ENCODE data around the gene PPP2R5E. TPM values are rescaled to one million over a fixed set of nuclear protein-coding genes. Genes with fewer than 3 reads are reported as not detected.
"Not testable (repeated sequence)": the region's sequence is repeated elsewhere in the genome, so short reads cannot be mapped to it uniquely, and the experiment has no call there.

The PPP2R5E gene
- polyA plus RNA-seq, 3 donors, result 4.3 to 14.2 (median 8.3) TPM

GRCh38 chr14:63524537-63525155, 18.5 kb downstream of the PPP2R5E start:
- 85 to 89% (median 87%) methylated on average over 12 of the region's 12 CpGs for WGBS, 3 donors
- H3K27ac ChIP-seq (ENCODE audit: low read depth, low read length), result no peak overlapping the region

- no peak overlapping the region for H3K27ac ChIP-seq (ENCODE audit: low read depth, low read length)
Observed at GRCh38 chr14:63523735-63524426, 19.3 kb downstream of the PPP2R5E start.

GRCh38 chr14:63522511-63522910, 20.7 kb downstream of the PPP2R5E start:
- 92 to 97% (median 96%) methylated on average over 23 to 39 of the region's 41 CpGs for WGBS, 3 donors
- not testable (repeated sequence) for H3K27ac ChIP-seq (ENCODE audit: low read depth, low read length)

More at GRCh38 chr14:63523735-63524426, 19.3 kb downstream of the PPP2R5E start:
- 69 to 80% (median 76%) methylated on average over 4 of the region's 4 CpGs for WGBS, 3 donors

DNA sequence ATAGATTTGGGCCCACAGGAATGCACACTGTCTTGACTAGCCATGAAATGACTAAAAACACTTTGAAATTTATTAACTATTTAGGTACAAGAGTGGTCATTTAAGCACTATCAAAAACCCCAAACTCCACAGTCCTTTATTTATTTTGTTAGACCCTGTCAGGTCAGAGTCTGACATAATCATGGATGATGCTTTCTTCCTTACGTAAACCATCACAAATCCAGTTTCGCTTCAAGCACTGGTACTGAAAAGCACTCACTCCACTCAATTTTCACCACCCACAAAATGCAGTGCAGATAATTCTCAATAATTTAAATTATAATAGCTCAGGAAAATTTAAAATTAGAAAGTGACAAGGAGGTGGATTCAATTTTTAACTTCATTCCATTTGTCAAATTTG, 25.8 kb downstream of the PPP2R5E start:
- H3K27ac ChIP-seq (ENCODE audit: low read depth, low read length), result no peak overlapping the region
- 91 to 93% (median 93%) methylated on average over 2 of the region's 2 CpGs for WGBS, 3 donors

DNA sequence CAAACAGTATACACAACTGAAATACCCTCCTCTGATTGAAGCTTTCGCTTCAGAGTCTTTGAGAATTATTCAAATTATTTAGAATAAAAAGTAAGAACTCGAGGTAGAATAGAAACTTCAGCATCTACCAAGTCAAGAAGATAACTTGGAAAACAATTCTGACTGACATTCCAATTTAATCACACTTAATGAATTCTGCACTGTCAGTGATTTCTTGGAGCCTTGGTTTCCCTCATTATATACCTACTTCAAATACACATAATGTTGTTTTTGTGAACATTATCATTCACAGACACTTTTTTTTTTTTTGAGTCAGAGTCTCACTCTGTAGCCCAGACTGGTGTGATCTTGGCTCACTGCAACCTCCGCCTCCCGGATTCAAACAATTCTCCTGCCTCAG, 27.9 kb downstream of the PPP2R5E start:
- no peak overlapping the region for H3K27ac ChIP-seq (ENCODE audit: low read depth, low read length)

DNA sequence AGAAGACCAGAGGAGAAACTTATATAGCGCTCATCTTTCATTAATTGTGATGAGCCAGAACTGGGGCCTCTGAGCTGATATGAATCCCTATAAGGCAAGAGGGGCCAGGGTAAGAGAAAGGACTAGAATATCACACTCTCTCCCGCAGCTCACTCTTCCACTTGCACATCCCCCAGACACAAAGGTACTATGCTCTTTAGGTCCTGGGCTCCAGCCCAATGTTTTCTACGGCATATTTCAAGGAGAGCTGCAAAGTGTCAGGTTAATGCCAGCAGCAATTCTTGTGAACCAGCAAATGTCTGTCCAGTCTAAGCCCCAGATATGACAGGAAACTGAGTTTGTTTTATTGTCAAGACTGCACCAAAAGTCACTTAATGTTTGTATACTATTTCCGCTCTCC, 29.4 kb downstream of the PPP2R5E start:
- 47 to 87% (median 78%) methylated on average over 4 of the region's 4 CpGs for WGBS, 3 donors

More for the DNA sequence above, 27.9 kb downstream of the PPP2R5E start:
- WGBS, 3 donors, result 91 to 95% (median 93%) methylated on average over 4 of the region's 4 CpGs

DNA sequence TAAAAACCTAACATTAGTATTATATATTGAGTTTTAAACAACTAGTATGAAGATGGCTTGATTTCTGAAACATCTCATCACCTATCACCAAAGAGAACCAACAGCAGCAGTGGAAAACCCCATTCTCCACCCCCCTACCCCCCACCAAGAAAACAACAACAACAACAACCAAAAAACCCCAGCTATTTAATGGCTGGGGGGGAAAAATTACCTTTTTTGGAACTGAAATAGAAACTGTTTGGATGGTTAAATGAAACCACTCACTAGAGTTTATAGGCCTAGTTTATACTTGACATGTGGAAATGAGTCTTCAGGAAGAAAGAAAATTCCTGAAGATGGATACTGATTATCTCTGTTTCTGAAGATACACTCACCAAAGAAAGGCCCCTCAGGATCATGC, 30.3 kb downstream of the PPP2R5E start:
- H3K27ac ChIP-seq (ENCODE audit: low read depth, low read length), result no peak overlapping the region

More for the DNA sequence above, 29.4 kb downstream of the PPP2R5E start:
- no peak overlapping the region for H3K27ac ChIP-seq (ENCODE audit: low read depth, low read length)

DNA sequence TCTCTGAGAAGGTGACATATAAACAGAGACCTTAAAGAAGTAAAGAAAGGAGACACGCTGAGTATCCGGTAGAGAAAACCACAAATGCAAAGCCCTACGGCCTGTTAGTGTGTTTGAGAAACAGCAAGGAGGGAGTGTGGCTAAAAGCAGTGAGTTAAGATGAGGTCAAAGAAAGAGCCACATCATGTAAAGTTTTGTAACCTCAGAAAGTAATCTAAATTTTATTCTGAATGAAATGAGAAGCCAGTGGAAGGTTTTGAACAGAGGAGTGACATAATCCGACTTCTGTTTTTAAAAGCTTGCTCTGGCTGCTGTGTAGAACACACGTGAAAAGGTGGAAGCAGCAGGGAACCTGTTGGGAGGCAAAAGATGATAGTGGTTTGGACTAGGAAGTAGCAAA, 32.6 kb downstream of the PPP2R5E start:
- 54 to 89% (median 67%) methylated on average over 5 of the region's 5 CpGs for WGBS, 3 donors
- no peak overlapping the region for H3K27ac ChIP-seq (ENCODE audit: low read depth, low read length)

DNA sequence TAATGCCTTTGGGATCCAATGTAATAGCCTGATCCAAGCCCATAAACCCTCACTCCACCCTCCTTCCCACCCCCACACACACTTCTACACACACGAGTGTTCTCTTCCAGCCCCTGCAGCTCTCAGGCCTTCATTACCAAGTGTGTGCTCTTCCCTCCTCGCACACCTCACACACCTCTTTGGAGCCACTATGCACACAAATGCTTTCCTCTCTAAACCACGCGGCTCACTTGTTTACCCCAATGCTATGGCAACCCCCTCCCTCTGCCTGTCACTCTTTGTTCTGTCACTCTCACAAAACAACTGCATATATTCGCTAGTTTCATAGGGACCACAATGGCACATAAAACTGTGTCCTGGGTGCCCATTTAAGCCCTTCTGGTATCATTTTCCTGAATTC, 35.1 kb downstream of the PPP2R5E start:
- WGBS, 3 donors, result 68 to 87% (median 87%) methylated on average over 5 of the region's 5 CpGs
- no peak overlapping the region for H3K27ac ChIP-seq (ENCODE audit: low read depth, low read length)

DNA sequence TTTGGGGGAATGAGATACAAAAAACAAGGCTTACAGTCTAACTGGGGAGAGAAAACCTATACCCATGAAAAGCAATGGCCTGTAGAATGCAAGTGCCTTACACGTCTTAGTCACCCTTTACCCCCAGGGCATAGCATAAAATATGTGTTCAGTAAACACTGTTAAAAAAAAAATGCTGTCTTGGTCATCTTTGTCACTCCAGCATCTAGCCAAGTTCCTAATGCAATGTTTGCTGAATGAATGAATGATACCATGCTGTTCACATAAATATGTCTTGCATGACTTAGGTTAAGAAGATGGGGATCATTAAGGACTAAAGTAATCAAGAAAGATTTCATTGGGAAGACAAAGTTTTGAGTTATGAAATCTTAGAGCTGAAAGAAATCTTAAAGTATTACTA, 38.5 kb downstream of the PPP2R5E start:
- no peak overlapping the region for H3K27ac ChIP-seq (ENCODE audit: low read depth, low read length)
- 76 to 93% (median 81%) methylated on average over 1 of the region's 1 CpG for WGBS, 3 donors

- WGBS, 3 donors, result 79 to 93% (median 86%) methylated on average over 3 of the region's 3 CpGs
Observed at GRCh38 chr14:63501429-63501828, 41.7 kb downstream of the PPP2R5E start.

GRCh38 chr14:63499701-63500250, 43.4 kb downstream of the PPP2R5E start:
- 67 to 94% (median 88%) methylated on average over 1 of the region's 1 CpG for WGBS, 3 donors
- no peak overlapping the region for H3K27ac ChIP-seq (ENCODE audit: low read depth, low read length)

More at GRCh38 chr14:63501429-63501828, 41.7 kb downstream of the PPP2R5E start:
- no peak overlapping the region for H3K27ac ChIP-seq (ENCODE audit: low read depth, low read length)

- WGBS, 3 donors, result 35 to 67% (median 53%) methylated on average over 2 of the region's 2 CpGs
- no peak overlapping the region for H3K27ac ChIP-seq (ENCODE audit: low read depth, low read length)
Observed at GRCh38 chr14:63496837-63497400, 46.3 kb downstream of the PPP2R5E start.

- 72 to 82% (median 73%) methylated on average over 7 of the region's 7 CpGs for WGBS, 3 donors
- no peak overlapping the region for H3K27ac ChIP-seq (ENCODE audit: low read depth, low read length)
Observed at GRCh38 chr14:63493246-63493645, 49.9 kb downstream of the PPP2R5E start.

GRCh38 chr14:63492391-63492790, 50.8 kb downstream of the PPP2R5E start:
- H3K27ac ChIP-seq (ENCODE audit: low read depth, low read length), result no peak overlapping the region

DNA sequence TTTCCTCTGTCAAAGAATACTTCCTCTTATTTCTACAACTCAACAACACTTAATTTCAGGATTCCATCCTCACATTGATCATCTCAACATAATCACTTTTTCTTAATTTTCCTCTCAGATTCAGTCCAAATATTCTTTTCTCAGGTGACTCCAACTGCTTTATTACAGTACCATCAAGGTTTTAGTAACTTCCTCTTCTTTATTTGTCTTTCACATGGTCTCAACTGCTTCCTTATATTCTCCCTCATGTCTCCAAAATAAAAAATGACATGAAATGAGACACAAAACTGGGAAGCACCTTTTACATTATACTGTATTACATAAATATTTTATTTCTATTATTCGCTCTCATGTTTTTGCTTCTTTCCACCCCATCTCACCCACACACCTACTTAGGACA, 55.5 kb downstream of the PPP2R5E start:
- H3K27ac ChIP-seq (ENCODE audit: low read depth, low read length), result no peak overlapping the region
- WGBS, 3 donors, result 51 to 100% (median 94%) methylated on average over 1 of the region's 1 CpG

DNA sequence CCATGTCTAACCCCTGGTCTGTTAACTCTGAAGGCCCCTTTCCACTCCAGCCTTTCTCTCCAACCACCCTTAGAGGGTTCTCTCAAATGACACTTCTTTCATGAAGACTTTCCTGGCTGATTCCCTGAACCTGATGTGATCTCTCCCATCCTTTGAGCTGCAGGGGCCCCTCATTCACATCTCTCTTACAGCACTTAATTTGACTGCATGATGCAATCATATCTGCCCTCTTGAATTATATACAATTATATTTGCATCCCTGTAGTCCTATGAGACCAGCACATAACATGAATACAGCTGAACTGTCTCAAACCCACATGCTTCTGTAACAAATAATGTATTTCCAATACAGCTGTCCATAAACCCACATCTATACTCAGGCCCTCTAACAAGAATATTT, 56.4 kb downstream of the PPP2R5E start:
- no peak overlapping the region for H3K27ac ChIP-seq (ENCODE audit: low read depth, low read length)

GRCh38 chr14:63483315-63483714, 59.9 kb downstream of the PPP2R5E start:
- H3K27ac ChIP-seq (ENCODE audit: low read depth, low read length), result no peak overlapping the region
- WGBS, 3 donors, result 86 to 89% (median 88%) methylated on average over 7 of the region's 7 CpGs

DNA sequence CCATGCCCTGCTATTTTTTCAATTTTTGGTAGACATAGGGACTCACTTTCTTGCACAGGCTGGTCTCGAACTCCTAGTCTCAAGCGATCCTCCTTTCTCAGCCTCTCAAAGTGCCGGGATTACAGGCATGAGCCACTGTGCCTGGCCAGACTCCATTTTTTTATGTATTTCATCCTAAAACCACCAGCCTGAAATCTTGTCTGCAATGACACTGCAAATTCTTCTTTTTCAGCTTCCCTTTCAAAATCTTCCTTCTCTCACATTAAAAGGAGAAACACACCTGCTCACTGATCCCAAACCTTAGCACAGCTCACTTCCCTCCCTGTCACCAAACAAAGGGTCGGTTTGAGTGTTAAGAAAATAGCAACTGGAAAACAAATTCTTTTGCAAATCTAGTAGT, 62.6 kb downstream of the PPP2R5E start:
- H3K27ac ChIP-seq (ENCODE audit: low read depth, low read length), result no peak overlapping the region
- 86 to 95% (median 88%) methylated on average over 4 of the region's 4 CpGs for WGBS, 3 donors

GRCh38 chr14:63478437-63478852, 64.7 kb downstream of the PPP2R5E start:
- no peak overlapping the region for H3K27ac ChIP-seq (ENCODE audit: low read depth, low read length)
- WGBS, 3 donors, result 89 to 93% (median 93%) methylated on average over 3 of the region's 3 CpGs
